AG09319 (cell line): Measurements from ENCODE around the gene CACNG5.
A peak's percentile ranks its signal among the peaks of the same experiment; 100 is the strongest.

ENCODE experiments used
- DNase-seq: peaks from one replicate; pipeline ENCODE4 v3.0.0-alpha.2; 2010; ENCODE audit warnings: low read depth; ENCODE audit errors: extremely low read depth
- CTCF ChIP-seq: IDR thresholded peaks from 2 replicates; pipeline ENCODE4 v1.5.1; 2011; ENCODE audit warnings: low read depth, mild to moderate bottlenecking, inconsistent platforms, low read length, moderate library complexity

Gene CACNG5

GRCh38 chr17:66819466-66819865, 15.5 kb upstream of the CACNG5 start:
- no peak for DNase-seq
- TF ChIP-seq CTCF, result no peak

- no peak for DNase-seq
- TF ChIP-seq CTCF, result no peak
These were observed 12.9 kb upstream of the CACNG5 start for GRCh38 chr17:66822009-66822408.

GRCh38 chr17:66826856-66827255, 8.1 kb upstream of the CACNG5 start:
- DNase-seq, result no peak

GRCh38 chr17:66829386-66829864, 5.5 kb upstream of the CACNG5 start:
- DNase-seq, result peak; percentile 22
- TF ChIP-seq CTCF, result no peak

More at GRCh38 chr17:66826856-66827255, 8.1 kb upstream of the CACNG5 start:
- no peak for TF ChIP-seq CTCF

- TF ChIP-seq CTCF, result no peak
- DNase-seq, result no peak
These were observed 5.0 kb upstream of the CACNG5 start for GRCh38 chr17:66829883-66830282.

GRCh38 chr17:66830451-66830850, 4.5 kb upstream of the CACNG5 start:
- DNase-seq, result no peak
- no peak for TF ChIP-seq CTCF

- no peak for DNase-seq
- no peak for TF ChIP-seq CTCF
These were observed 3.3 kb upstream of the CACNG5 start for GRCh38 chr17:66831383-66832210.
